Transverse colon (tissue), 4 donors: Measurements from ENCODE around the gene SHROOM2. TPM values are rescaled to one million over a fixed set of nuclear protein-coding genes. Genes with fewer than 3 reads are reported as not detected.

Source experiments
- DNase-seq: peaks from one replicate; pipeline ENCODE4 v3.0.0-alpha.2; 2019
- H3K27ac ChIP-seq, 4 donors: fragments of 200-600 bp; sonication (generic); 2 replicates each; pipeline ENCODE4 v1.5.1; 2016 to 2018; ENCODE audit warnings: inconsistent platforms in 4 of 4
- H3K27me3 ChIP-seq: fragments of 200-600 bp; sonication (generic); 2 replicates; pipeline ENCODE4 v1.5.1; 2017; ENCODE audit warnings: inconsistent platforms
- H3K36me3 ChIP-seq, 4 donors: fragments of 200-600 bp; sonication (generic); 2 replicates each; pipeline ENCODE4 v1.5.1; 2017 to 2019; ENCODE audit warnings: inconsistent platforms in 4 of 4
- H3K4me1 ChIP-seq, 4 donors: fragments of 200-600 bp; sonication (generic); 2 replicates each; pipeline ENCODE4 v1.5.1; 2017 to 2020; ENCODE audit warnings: inconsistent platforms in 4 of 4
- H3K4me3 ChIP-seq, 4 donors: fragments of 200-600 bp; sonication (generic); 1 replicate in 1 of 4; 2 replicates in 3 of 4; pipeline versions ENCODE4 v1.5.1 to v1.6.1; 2017 to 2019; ENCODE audit warnings: inconsistent platforms in 4 of 4
- H3K9me3 ChIP-seq, 2 donors: fragments of 200-600 bp; sonication (generic); 2 replicates each; pipeline ENCODE4 v1.5.1; 2017 to 2019; ENCODE audit warnings: inconsistent platforms in 2 of 2
- EP300 ChIP-seq: sonication (generic); formaldehyde crosslinking; IDR thresholded peaks from one replicate; pipeline ENCODE4 v1.6.1; 2017; ENCODE audit warnings: antibody characterized with exemption, low read depth
- POLR2A ChIP-seq: fragments of 450-650 bp; IDR thresholded peaks from one replicate; pipeline ENCODE4 v1.6.1; 2016; ENCODE audit warnings: antibody characterized with exemption, mild to moderate bottlenecking, moderate library complexity
- POLR2AphosphoS5 ChIP-seq, 3 donors: sonication (generic); formaldehyde crosslinking; IDR thresholded peaks; one replicate each; pipeline ENCODE4 v1.6.1; 2016; ENCODE audit warnings: antibody characterized with exemption in 3 of 3
- WGBS, 2 donors: methylation state at CpG; one replicate each; pipeline ENCODE4 v1.1.5; 2018; ENCODE audit warnings: low coverage in 1 of 2; 5-methylcytosine and 5-hydroxymethylcytosine counted together
- in situ Hi-C, 4 donors: fragments of 200-750 bp; cut with MboI; loops; one replicate each; pipeline versions ENCODE4 v1.15.0 to v1.15.1; 2017; ENCODE audit warnings: low sequenced_read_pairs in 3 of 4, low pct_ligation_motif_present in 1 of 4, low pct_unique_long_range_greater_than_20kb in 1 of 4
- intact Hi-C: fragments of 100-400 bp; cut with DNase I; formaldehyde crosslinking; loops from one replicate; pipeline ENCODE4 v1.15.1; 2023; ENCODE audit warnings: low total_unique reads
- total RNA-seq, 4 donors: library from RNA; depleted of rRNA; stranded (reverse); fragments of >200 nt; gene quantifications; one replicate each; pipeline ENCODE4 v1.1.0, GENCODE V29; 2016
- TF ChIP-seq, protein P1 (sequence below), 5 experiments: fragments of 200-600 bp in 3 of 5; fragments of 450-650 bp in 2 of 5; sonication (generic) in 3 of 5; IDR thresholded peaks; 1 replicate in 2 of 5; 2 replicates in 3 of 5; pipeline ENCODE4 v1.5.1; 2016 to 2017; ENCODE audit warnings: antibody characterized with exemption in 5 of 5, inconsistent platforms in 3 of 5, mild to moderate bottlenecking in 2 of 5, moderate library complexity in 1 of 5

The SHROOM2 gene
- total RNA-seq, 4 donors from 2014 or later: 8.9 to 20.6 (median 11.3) TPM

DNA sequence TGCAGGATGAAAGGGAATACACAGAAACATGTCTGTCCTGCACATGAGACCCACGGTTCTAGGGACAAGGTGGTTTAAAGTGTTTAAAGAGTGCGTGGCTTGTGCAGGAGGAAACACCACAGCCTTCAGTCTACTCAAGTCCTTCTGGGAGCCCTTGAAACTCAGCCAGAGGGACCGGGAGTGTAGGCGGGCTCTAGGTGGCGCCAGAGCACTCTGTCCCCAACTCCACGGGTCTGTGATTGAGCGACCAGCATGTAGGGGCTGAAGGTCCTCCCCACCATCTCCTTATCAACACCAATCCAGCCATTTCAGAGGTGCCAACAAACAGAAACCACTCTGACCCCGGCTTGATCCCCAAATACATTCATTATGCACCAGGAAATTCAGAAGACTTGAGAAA, 98.9 kb downstream of the SHROOM2 start:
- H3K27ac ChIP-seq: no peak overlapping the region
- H3K36me3 ChIP-seq: no peaks in the 10 kb centered on the region
- intact Hi-C loops: no loop called here
- in situ Hi-C loops: loop anchor here in 3 of 4 donors (25.0 kb wide), 2 partner anchors 102 to 227 kb away; no protein-coding TSS in a partner anchor
- peak; percentile 64 for DNase-seq
- WGBS, 2 donors: 11% methylated on average over 8 of the region's 8 CpGs; no CpG with 5 or more reads in 1 of the 2 donors
- H3K27me3 ChIP-seq: no peaks in the 10 kb centered on the region
- no peaks in the 10 kb centered on the region for H3K9me3 ChIP-seq
- H3K4me1 ChIP-seq: no peaks in the 10 kb centered on the region
- TF ChIP-seq POLR2AphosphoS5 (IDR thresholded peaks at IDR 0.05): no peak
- TF ChIP-seq, protein P1, sequence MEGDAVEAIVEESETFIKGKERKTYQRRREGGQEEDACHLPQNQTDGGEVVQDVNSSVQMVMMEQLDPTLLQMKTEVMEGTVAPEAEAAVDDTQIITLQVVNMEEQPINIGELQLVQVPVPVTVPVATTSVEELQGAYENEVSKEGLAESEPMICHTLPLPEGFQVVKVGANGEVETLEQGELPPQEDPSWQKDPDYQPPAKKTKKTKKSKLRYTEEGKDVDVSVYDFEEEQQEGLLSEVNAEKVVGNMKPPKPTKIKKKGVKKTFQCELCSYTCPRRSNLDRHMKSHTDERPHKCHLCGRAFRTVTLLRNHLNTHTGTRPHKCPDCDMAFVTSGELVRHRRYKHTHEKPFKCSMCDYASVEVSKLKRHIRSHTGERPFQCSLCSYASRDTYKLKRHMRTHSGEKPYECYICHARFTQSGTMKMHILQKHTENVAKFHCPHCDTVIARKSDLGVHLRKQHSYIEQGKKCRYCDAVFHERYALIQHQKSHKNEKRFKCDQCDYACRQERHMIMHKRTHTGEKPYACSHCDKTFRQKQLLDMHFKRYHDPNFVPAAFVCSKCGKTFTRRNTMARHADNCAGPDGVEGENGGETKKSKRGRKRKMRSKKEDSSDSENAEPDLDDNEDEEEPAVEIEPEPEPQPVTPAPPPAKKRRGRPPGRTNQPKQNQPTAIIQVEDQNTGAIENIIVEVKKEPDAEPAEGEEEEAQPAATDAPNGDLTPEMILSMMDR (IDR thresholded peaks at IDR 0.05): peak; percentile 21 to 46 (median 40)
- TF ChIP-seq EP300: no peak
- no peak for TF ChIP-seq POLR2A
- H3K4me3 ChIP-seq: no peak overlapping the region

DNA sequence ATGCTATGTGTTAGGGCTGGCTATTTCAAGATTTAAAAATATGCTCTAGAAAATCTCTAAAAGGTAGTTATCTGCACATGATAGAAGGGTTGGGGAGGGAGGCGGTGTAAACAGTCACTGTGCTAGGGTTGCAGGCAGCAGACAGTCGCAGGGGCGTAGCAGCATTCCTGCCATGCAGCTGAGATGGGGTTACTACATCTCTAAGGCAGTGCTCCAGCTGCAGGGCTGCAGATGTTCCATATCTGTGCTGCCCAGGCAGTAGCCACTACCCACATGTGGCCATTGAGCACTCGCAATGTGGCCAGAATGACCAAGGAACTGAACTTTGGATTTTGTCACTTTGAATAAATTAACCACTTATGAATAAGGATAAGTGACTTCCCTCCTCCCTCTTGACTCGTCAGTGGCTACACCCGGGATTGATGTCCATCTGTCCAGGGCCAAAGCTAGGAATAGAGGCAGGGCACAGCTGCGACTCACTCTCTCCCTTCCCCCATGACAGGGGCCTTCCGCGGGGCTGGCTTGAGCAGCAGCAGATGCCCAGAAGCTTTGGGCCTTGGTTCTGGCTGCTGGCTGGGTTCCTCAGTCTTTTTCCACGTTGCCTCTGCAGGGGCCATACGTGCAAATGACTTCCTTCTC, 101.5 kb downstream of the SHROOM2 start:
- H3K36me3 ChIP-seq: no peaks in the 10 kb centered on the region

DNA sequence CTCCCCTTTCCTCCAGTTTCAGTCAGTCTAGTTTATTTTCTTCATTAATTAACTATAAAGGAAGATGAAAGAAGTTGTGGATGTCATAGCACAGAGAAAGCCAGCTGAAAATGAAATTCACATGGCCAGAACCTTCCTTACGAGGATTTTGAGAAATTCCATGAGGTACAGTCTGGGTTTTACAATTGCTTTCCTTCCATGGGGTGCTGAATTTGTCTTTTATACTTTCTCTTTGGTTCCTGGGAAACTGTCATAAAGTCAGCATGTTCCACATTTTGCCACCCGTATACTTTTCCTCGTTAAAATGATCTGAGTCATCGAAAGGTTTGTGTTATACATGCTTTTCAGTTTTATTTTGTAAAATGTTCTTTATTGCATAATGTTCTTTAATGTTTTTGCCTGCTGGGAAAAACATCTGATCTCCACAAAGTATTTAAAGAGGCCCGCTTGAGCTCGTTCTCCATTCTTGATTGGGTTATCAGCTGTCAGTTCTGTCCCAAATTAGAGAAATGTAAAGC, 102.8 kb downstream of the SHROOM2 start:
- H3K4me1 ChIP-seq: no peaks in the 10 kb centered on the region
- H3K27ac ChIP-seq: no peak overlapping the region
- no peak for DNase-seq
- H3K4me3 ChIP-seq: no peak overlapping the region
- no peaks in the 10 kb centered on the region for H3K36me3 ChIP-seq
- H3K27me3 ChIP-seq: no peaks in the 10 kb centered on the region
- H3K9me3 ChIP-seq: no peaks in the 10 kb centered on the region
- TF ChIP-seq, protein P1 (IDR thresholded peaks at IDR 0.05): no peak
- TF ChIP-seq POLR2A (no peak), POLR2AphosphoS5 (IDR thresholded peaks at IDR 0.05) (no peak), EP300 (no peak)
- WGBS, 2 donors: 88% methylated on average over 6 of the region's 6 CpGs; no CpG with 5 or more reads in 1 of the 2 donors
- intact Hi-C loops (no loop called here), in situ Hi-C loops (loop anchor here in 3 of 4 donors (25.0 kb wide), 2 partner anchors 98 to 223 kb away; no protein-coding TSS in a partner anchor)

More for the DNA sequence above, 101.5 kb downstream of the SHROOM2 start:
- DNase-seq: no peak
- intact Hi-C loops (no loop called here), in situ Hi-C loops (loop anchor here in 3 of 4 donors (25.0 kb wide), 2 partner anchors 100 to 225 kb away; no protein-coding TSS in a partner anchor)
- WGBS, 2 donors: 71% methylated on average over 11 of the region's 11 CpGs; no CpG with 5 or more reads in 1 of the 2 donors
- Histone ChIP-seq H3K4me3 (no peak overlapping the region), H3K27me3 (no peaks in the 10 kb centered on the region), H3K4me1 (no peaks in the 10 kb centered on the region), H3K27ac (no peak overlapping the region), H3K9me3 (no peaks in the 10 kb centered on the region)
- TF ChIP-seq EP300: no peak
- no peak for TF ChIP-seq POLR2AphosphoS5 (IDR thresholded peaks at IDR 0.05)
- TF ChIP-seq, protein P1 (IDR thresholded peaks at IDR 0.05): no peak
- no peak for TF ChIP-seq POLR2A

DNA sequence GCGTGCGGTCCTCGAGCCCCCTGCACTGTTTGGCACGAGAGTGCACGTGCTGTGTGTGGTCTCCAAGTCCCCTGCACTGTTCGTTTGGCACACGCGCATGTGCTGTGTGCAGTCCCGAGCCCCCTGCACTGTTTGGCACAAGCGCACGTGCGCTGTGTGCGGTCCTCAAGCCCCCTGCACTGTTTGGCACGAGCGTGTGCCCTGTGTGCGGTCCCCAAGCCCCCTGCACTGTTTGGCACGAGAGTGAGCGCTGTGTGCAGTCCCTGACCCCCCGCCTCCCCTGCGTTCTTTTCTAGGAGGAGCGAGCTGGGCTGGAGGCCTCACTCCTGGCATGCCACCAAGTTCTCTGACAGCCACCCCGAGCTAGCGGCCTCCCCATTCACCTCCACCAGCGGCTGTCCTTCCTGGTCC, 104.5 kb downstream of the SHROOM2 start:
- no peaks in the 10 kb centered on the region for H3K36me3 ChIP-seq

More for the DNA sequence above, 104.5 kb downstream of the SHROOM2 start:
- no peak for TF ChIP-seq POLR2A
- TF ChIP-seq, protein P1 (IDR thresholded peaks at IDR 0.05): no peak
- TF ChIP-seq EP300: no peak
- no peak for TF ChIP-seq POLR2AphosphoS5 (IDR thresholded peaks at IDR 0.05)
- Histone ChIP-seq H3K4me1 (no peaks in the 10 kb centered on the region), H3K4me3 (no peak overlapping the region), H3K27ac (no peak overlapping the region), H3K9me3 (no peaks in the 10 kb centered on the region), H3K27me3 (no peaks in the 10 kb centered on the region)
- intact Hi-C loops (no loop called here), in situ Hi-C loops (loop anchor here in 3 of 4 donors (25.0 kb wide), 2 partner anchors 97 to 222 kb away; no protein-coding TSS in a partner anchor)
- no peak for DNase-seq
- WGBS, 2 donors: 87% methylated on average over 24 of the region's 24 CpGs; no CpG with 5 or more reads in 1 of the 2 donors
